ENCODE measurements around the gene IRF2BP1. TPM values are rescaled to one million over a fixed set of nuclear protein-coding genes. Genes with fewer than 3 reads are reported as not detected.

The IRF2BP1 gene
- polyA plus RNA-seq (2013): 14.7 TPM

- H3K9me3 ChIP-seq (ENCODE audit: control extremely low read depth in 1 of 5, control insufficient read depth in 4 of 5, insufficient read depth in 2 of 5, low read depth in 1 of 5, low read length in 4 of 5): no peaks in the 10 kb centered on the region
- DNase-seq: peak; percentile 94 to 95 (median 95)
- POLR2A ChIA-PET: interaction anchor here (0.6 to 1.0 kb wide), 3 partner anchors 17 to 103 kb away, joined by 3 to 6 read pairs (median 3); partner anchors contain the start of genes MYPOP and SYMPK
- peaks cover 0 to 15% (median 4%) of the 10 kb centered on the region in 4 experiments for H3K36me3 ChIP-seq (ENCODE audit: control insufficient read depth in 4 of 4, insufficient read depth in 4 of 4, low read length in 3 of 4)
- H3K4me3 ChIP-seq (ENCODE audit: control insufficient read depth in 1 of 7, extremely low read depth in 1 of 7, insufficient read depth in 4 of 7, low read depth in 2 of 7, low read length in 6 of 7): peak within 1 kb of the TSS; percentile 54 to 89 (median 80)
- H3K4me1 ChIP-seq (ENCODE audit: control extremely low read depth in 1 of 4, control insufficient read depth in 4 of 4, insufficient read depth in 4 of 4, low read length in 3 of 4): peaks cover 0 to 44% (median 40%) of the 10 kb centered on the region in 4 experiments
- under 1% methylated on average over 77 of the region's 107 CpGs for WGBS (ENCODE audit: insufficient coverage)
- CTCF ChIA-PET: interaction anchor here (0.6 to 10.4 kb wide), 8 partner anchors 9 to 192 kb away, joined by 3 to 132 read pairs (median 4); partner anchors contain the start of genes FOXA3, SIX5 and SYMPK
- H3K27ac ChIP-seq (ENCODE audit: insufficient read depth in 1 of 2, low read depth in 1 of 2, low read length in 2 of 2, poor library complexity in 1 of 2, severe bottlenecking in 2 of 2): peak within 1 kb of the TSS; percentile 87 to 96
- no peaks in the 10 kb centered on the region for H3K27me3 ChIP-seq (replicated peaks in 2 of 5; ENCODE audit: control insufficient read depth in 4 of 5, insufficient read depth in 5 of 5, low read length in 4 of 5)
These were observed at the start of gene IRF2BP1 for GRCh38 chr19:45885556-45886426. Gene IRF2BP1 (minus strand): TSS chr19:45886141. CDS start chr19:45885774, 367 bp downstream.

GRCh38 chr19:45935267-45935666 lies 49.3 kb upstream of the IRF2BP1 start:
- no peaks in the 10 kb centered on the region for H3K36me3 ChIP-seq (ENCODE audit: control insufficient read depth in 4 of 4, insufficient read depth in 4 of 4, low read length in 3 of 4)
- ChIA-PET POLR2A (no interaction called here), CTCF (no interaction called here)
- no peak overlapping the region for H3K4me3 ChIP-seq (ENCODE audit: control insufficient read depth in 1 of 7, extremely low read depth in 1 of 7, insufficient read depth in 4 of 7, low read depth in 2 of 7, low read length in 6 of 7)
- H3K27me3 ChIP-seq (replicated peaks in 2 of 5; ENCODE audit: control insufficient read depth in 4 of 5, insufficient read depth in 5 of 5, low read length in 4 of 5): peaks cover 11 to 76% (median 21%) of the 10 kb centered on the region in 5 experiments
- H3K27ac ChIP-seq (ENCODE audit: insufficient read depth in 1 of 2, low read depth in 1 of 2, low read length in 2 of 2, poor library complexity in 1 of 2, severe bottlenecking in 2 of 2): no peak overlapping the region
- 87% methylated on average over 18 of the region's 19 CpGs for WGBS (ENCODE audit: insufficient coverage)
- DNase-seq: no peak
- peaks cover 0 to 6% (median 0%) of the 10 kb centered on the region in 5 experiments for H3K9me3 ChIP-seq (ENCODE audit: control extremely low read depth in 1 of 5, control insufficient read depth in 4 of 5, insufficient read depth in 2 of 5, low read depth in 1 of 5, low read length in 4 of 5)
- H3K4me1 ChIP-seq (ENCODE audit: control extremely low read depth in 1 of 4, control insufficient read depth in 4 of 4, insufficient read depth in 4 of 4, low read length in 3 of 4): peaks cover 0 to 2% (median under 1%) of the 10 kb centered on the region in 4 experiments

GRCh38 chr19:45934551-45935230 lies 48.8 kb upstream of the IRF2BP1 start:
- H3K36me3 ChIP-seq (ENCODE audit: control insufficient read depth in 4 of 4, insufficient read depth in 4 of 4, low read length in 3 of 4): no peaks in the 10 kb centered on the region
- no peak overlapping the region for H3K27ac ChIP-seq (ENCODE audit: insufficient read depth in 1 of 2, low read depth in 1 of 2, low read length in 2 of 2, poor library complexity in 1 of 2, severe bottlenecking in 2 of 2)
- DNase-seq: no peak
- CTCF ChIA-PET: no interaction called here
- peaks cover 11 to 78% (median 21%) of the 10 kb centered on the region in 5 experiments for H3K27me3 ChIP-seq (replicated peaks in 2 of 5; ENCODE audit: control insufficient read depth in 4 of 5, insufficient read depth in 5 of 5, low read length in 4 of 5)
- 90% methylated on average over 2 of the region's 19 CpGs for WGBS (ENCODE audit: insufficient coverage)
- H3K4me3 ChIP-seq (ENCODE audit: control insufficient read depth in 1 of 7, extremely low read depth in 1 of 7, insufficient read depth in 4 of 7, low read depth in 2 of 7, low read length in 6 of 7): no peak overlapping the region
- POLR2A ChIA-PET: no interaction called here
- H3K4me1 ChIP-seq (ENCODE audit: control extremely low read depth in 1 of 4, control insufficient read depth in 4 of 4, insufficient read depth in 4 of 4, low read length in 3 of 4): peaks cover 0 to under 1% (median 0%) of the 10 kb centered on the region in 4 experiments
- H3K9me3 ChIP-seq (ENCODE audit: control extremely low read depth in 1 of 5, control insufficient read depth in 4 of 5, insufficient read depth in 2 of 5, low read depth in 1 of 5, low read length in 4 of 5): peaks cover 0 to 3% (median 0%) of the 10 kb centered on the region in 5 experiments

- H3K9me3 ChIP-seq (ENCODE audit: control extremely low read depth in 1 of 5, control insufficient read depth in 4 of 5, insufficient read depth in 2 of 5, low read depth in 1 of 5, low read length in 4 of 5): peaks cover 0 to 2% (median 0%) of the 10 kb centered on the region in 5 experiments
- ChIA-PET POLR2A (interaction anchor here (0.5 kb wide), 1 partner anchor 18 kb away, joined by 3 read pairs; no protein-coding TSS in a partner anchor), CTCF (no interaction called here)
- H3K4me3 ChIP-seq (ENCODE audit: control insufficient read depth in 1 of 7, extremely low read depth in 1 of 7, insufficient read depth in 4 of 7, low read depth in 2 of 7, low read length in 6 of 7): no peak overlapping the region
- H3K27me3 ChIP-seq (replicated peaks in 2 of 5; ENCODE audit: control insufficient read depth in 4 of 5, insufficient read depth in 5 of 5, low read length in 4 of 5): peaks cover 8 to 75% (median 15%) of the 10 kb centered on the region in 5 experiments
- H3K27ac ChIP-seq (ENCODE audit: insufficient read depth in 1 of 2, low read depth in 1 of 2, low read length in 2 of 2, poor library complexity in 1 of 2, severe bottlenecking in 2 of 2): no peak overlapping the region
- no peaks in the 10 kb centered on the region for H3K4me1 ChIP-seq (ENCODE audit: control extremely low read depth in 1 of 4, control insufficient read depth in 4 of 4, insufficient read depth in 4 of 4, low read length in 3 of 4)
- DNase-seq: no peak
- WGBS (ENCODE audit: insufficient coverage): 94% methylated on average over 6 of the region's 9 CpGs
- no peaks in the 10 kb centered on the region for H3K36me3 ChIP-seq (ENCODE audit: control insufficient read depth in 4 of 4, insufficient read depth in 4 of 4, low read length in 3 of 4)
These were observed 47.8 kb upstream of the IRF2BP1 start for GRCh38 chr19:45933759-45934158.

GRCh38 chr19:45931055-45931454 lies 45.1 kb upstream of the IRF2BP1 start:
- Histone ChIP-seq H3K4me1 (ENCODE audit: control extremely low read depth in 1 of 4, control insufficient read depth in 4 of 4, insufficient read depth in 4 of 4, low read length in 3 of 4) (peaks cover 0 to 7% (median 6%) of the 10 kb centered on the region in 4 experiments), H3K4me3 (ENCODE audit: control insufficient read depth in 1 of 7, extremely low read depth in 1 of 7, insufficient read depth in 4 of 7, low read depth in 2 of 7, low read length in 6 of 7) (no peak overlapping the region), H3K9me3 (ENCODE audit: control extremely low read depth in 1 of 5, control insufficient read depth in 4 of 5, insufficient read depth in 2 of 5, low read depth in 1 of 5, low read length in 4 of 5) (no peaks in the 10 kb centered on the region), H3K27me3 (replicated peaks in 2 of 5; ENCODE audit: control insufficient read depth in 4 of 5, insufficient read depth in 5 of 5, low read length in 4 of 5) (peaks cover 0 to 48% (median 7%) of the 10 kb centered on the region in 5 experiments), H3K36me3 (ENCODE audit: control insufficient read depth in 4 of 4, insufficient read depth in 4 of 4, low read length in 3 of 4) (no peaks in the 10 kb centered on the region), H3K27ac (ENCODE audit: insufficient read depth in 1 of 2, low read depth in 1 of 2, low read length in 2 of 2, poor library complexity in 1 of 2, severe bottlenecking in 2 of 2) (no peak overlapping the region)
- DNase-seq: no peak
- 100% methylated on average over 1 of the region's 3 CpGs for WGBS (ENCODE audit: insufficient coverage)
- POLR2A ChIA-PET: no interaction called here
- CTCF ChIA-PET: no interaction called here

- WGBS (ENCODE audit: insufficient coverage): 97% methylated on average over 2 of the region's 2 CpGs
- no peak overlapping the region for H3K4me3 ChIP-seq (ENCODE audit: control insufficient read depth in 1 of 7, extremely low read depth in 1 of 7, insufficient read depth in 4 of 7, low read depth in 2 of 7, low read length in 6 of 7)
- H3K36me3 ChIP-seq (ENCODE audit: control insufficient read depth in 4 of 4, insufficient read depth in 4 of 4, low read length in 3 of 4): no peaks in the 10 kb centered on the region
- POLR2A ChIA-PET: no interaction called here
- H3K27me3 ChIP-seq (replicated peaks in 2 of 5; ENCODE audit: control insufficient read depth in 4 of 5, insufficient read depth in 5 of 5, low read length in 4 of 5): peaks cover 0 to 33% (median 5%) of the 10 kb centered on the region in 5 experiments
- DNase-seq: no peak
- CTCF ChIA-PET: interaction anchor here (1.1 kb wide), 1 partner anchor 24 kb away, joined by 4 read pairs; no protein-coding TSS in a partner anchor
- H3K9me3 ChIP-seq (ENCODE audit: control extremely low read depth in 1 of 5, control insufficient read depth in 4 of 5, insufficient read depth in 2 of 5, low read depth in 1 of 5, low read length in 4 of 5): no peaks in the 10 kb centered on the region
- H3K27ac ChIP-seq (ENCODE audit: insufficient read depth in 1 of 2, low read depth in 1 of 2, low read length in 2 of 2, poor library complexity in 1 of 2, severe bottlenecking in 2 of 2): no peak overlapping the region
- H3K4me1 ChIP-seq (ENCODE audit: control extremely low read depth in 1 of 4, control insufficient read depth in 4 of 4, insufficient read depth in 4 of 4, low read length in 3 of 4): peaks cover 0 to 7% (median 6%) of the 10 kb centered on the region in 4 experiments
These were observed 43.3 kb upstream of the IRF2BP1 start for GRCh38 chr19:45929247-45929646.

Measured in common myeloid progenitor, CD34-positive (primary cell).